HFFc6 (cell line): Measurements from ENCODE around the gene NCAM1. TPM values are rescaled to one million over a fixed set of nuclear protein-coding genes. Genes with fewer than 3 reads are reported as not detected.

Experiments
- DNase-seq: peaks from one replicate; pipeline ENCODE4 v3.0.0-alpha.2; 2018
- H3K27ac Mint-ChIP-seq: 2 replicates; pipeline ENCODE4 v1.8.0; 2020; ENCODE audit warnings: mild to moderate bottlenecking, mixed read lengths
- H3K27me3 Mint-ChIP-seq: 2 replicates; pipeline ENCODE4 v1.8.0; 2021; ENCODE audit warnings: mild to moderate bottlenecking, moderate library complexity, mixed read lengths; ENCODE audit not compliant: insufficient read depth
- H3K36me3 Mint-ChIP-seq: 2 replicates; pipeline ENCODE4 v1.8.0; 2021; ENCODE audit warnings: low read depth, mixed read lengths
- H3K4me1 Mint-ChIP-seq: 2 replicates; pipeline ENCODE4 v1.8.0; 2020; ENCODE audit warnings: low read depth, mixed read lengths
- H3K4me3 Mint-ChIP-seq: 2 replicates; pipeline ENCODE4 v1.8.0; 2020; ENCODE audit warnings: mild to moderate bottlenecking, moderate library complexity, mixed read lengths
- H3K9me3 Mint-ChIP-seq: 2 replicates; pipeline ENCODE4 v1.8.0; 2020; ENCODE audit warnings: mild to moderate bottlenecking, mixed read lengths
- CTCF ChIP-seq: fragments of 200-600 bp; sonication (generic); IDR thresholded peaks from 2 replicates; pipeline ENCODE4 v1.5.0; 2021; ENCODE audit warnings: antibody characterized with exemption, mild to moderate bottlenecking
- total RNA-seq, 6 experiments: library from RNA; stranded (reverse); fragmentation: NEBNext Ultra II Directional; extraction: Animal tissue kit (Norgen Biotek cat#: 25700); gene quantifications; 2 replicates in 1 of 6; 3 replicates in 5 of 6; pipeline ENCODE4 v1.2.3, GENCODE V29; 2021

Gene NCAM1
- total RNA-seq, 6 experiments from 2014 or later: 0.20 TPM; not detected in 5

DNA sequence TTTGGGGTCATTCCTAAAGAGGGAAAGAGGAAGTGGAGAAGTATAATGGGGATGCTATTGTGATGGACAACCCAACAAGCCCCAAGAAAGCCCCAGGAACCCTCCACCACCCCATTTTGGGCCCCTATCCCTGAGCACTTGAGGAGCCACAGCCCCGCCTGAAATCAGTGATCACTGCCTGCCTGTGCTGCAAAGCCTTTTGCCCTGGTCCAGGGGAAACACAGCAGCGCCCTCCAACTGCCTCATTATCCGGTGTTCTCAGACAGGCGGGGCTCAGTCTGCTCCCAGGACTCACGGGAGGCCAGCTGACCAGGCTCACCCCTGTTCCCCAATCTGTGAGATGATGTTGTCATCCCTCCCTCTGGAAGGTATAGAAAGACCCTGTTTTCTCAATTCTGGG, 308.4 kb downstream of the NCAM1 start:
- no peaks in the 10 kb centered on the region for H3K4me1 Mint-ChIP-seq
- H3K27ac Mint-ChIP-seq: no peak overlapping the region
- TF ChIP-seq CTCF: no peak
- no peaks in the 10 kb centered on the region for H3K36me3 Mint-ChIP-seq
- H3K27me3 Mint-ChIP-seq: peaks cover 2% of the 10 kb centered on the region; the same call in 1 of the 2 replicates
- H3K9me3 Mint-ChIP-seq: peaks cover 5% of the 10 kb centered on the region
- no peak for DNase-seq
- H3K4me3 Mint-ChIP-seq: no peak overlapping the region

DNA sequence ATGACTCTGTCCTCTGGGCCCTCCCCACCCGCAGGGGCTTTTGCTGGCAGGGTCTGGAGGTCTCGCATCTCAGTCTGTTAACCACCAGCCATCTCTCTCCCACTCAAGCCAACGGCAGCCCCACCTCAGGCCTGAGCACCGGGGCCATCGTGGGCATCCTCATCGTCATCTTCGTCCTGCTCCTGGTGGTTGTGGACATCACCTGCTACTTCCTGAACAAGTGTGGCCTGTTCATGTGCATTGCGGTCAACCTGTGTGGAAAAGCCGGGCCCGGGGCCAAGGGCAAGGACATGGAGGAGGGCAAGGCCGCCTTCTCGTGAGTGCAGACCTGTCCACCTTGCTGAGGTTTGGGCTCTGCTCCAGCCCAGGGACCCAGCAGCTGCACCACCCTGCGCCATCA, 308.9 kb downstream of the NCAM1 start:
- Mint-ChIP-seq H3K27me3 (peaks cover 2% of the 10 kb centered on the region; the same call in 1 of the 2 replicates), H3K27ac (no peak overlapping the region), H3K36me3 (no peaks in the 10 kb centered on the region), H3K9me3 (peaks cover 5% of the 10 kb centered on the region), H3K4me3 (no peak overlapping the region), H3K4me1 (no peaks in the 10 kb centered on the region)
- no peak for DNase-seq
- no peak for TF ChIP-seq CTCF

- TF ChIP-seq CTCF: no peak
- Mint-ChIP-seq H3K4me1 (no peaks in the 10 kb centered on the region), H3K36me3 (no peaks in the 10 kb centered on the region), H3K27ac (no peak overlapping the region), H3K9me3 (peaks cover 5% of the 10 kb centered on the region), H3K27me3 (peaks cover 5% of the 10 kb centered on the region), H3K4me3 (no peak overlapping the region)
- no peak for DNase-seq
Observed at GRCh38 chr11:113271551-113272245, 310.5 kb downstream of the NCAM1 start.

GRCh38 chr11:113272281-113272680, 311.1 kb downstream of the NCAM1 start:
- Mint-ChIP-seq H3K4me1 (no peaks in the 10 kb centered on the region), H3K9me3 (peaks cover 5% of the 10 kb centered on the region), H3K36me3 (no peaks in the 10 kb centered on the region), H3K27ac (no peak overlapping the region), H3K27me3 (peaks cover 7% of the 10 kb centered on the region), H3K4me3 (no peak overlapping the region)
- DNase-seq: no peak
- TF ChIP-seq CTCF: no peak

- H3K36me3 Mint-ChIP-seq: no peaks in the 10 kb centered on the region
- peaks cover 5% of the 10 kb centered on the region for H3K9me3 Mint-ChIP-seq
- TF ChIP-seq CTCF: no peak
- no peaks in the 10 kb centered on the region for H3K4me1 Mint-ChIP-seq
- no peak overlapping the region for H3K27ac Mint-ChIP-seq
- peaks cover 9% of the 10 kb centered on the region for H3K27me3 Mint-ChIP-seq
- H3K4me3 Mint-ChIP-seq: no peak overlapping the region
- DNase-seq: no peak
Observed at GRCh38 chr11:113272927-113273615, 311.9 kb downstream of the NCAM1 start.
